Brain microvascular endothelial cell (primary cell): ENCODE measurements around the gene PNPO.

Experiments
- DNase-seq: peaks from one replicate; pipeline ENCODE4 v3.0.0-alpha.2; 2020
- H3K27ac ChIP-seq: fragments of 250-450 bp; sonication (Bioruptor Pico); 2 replicates; pipeline ENCODE4 v1.5.1; 2020; ENCODE audit warnings: mild to moderate bottlenecking, moderate library complexity
- H3K27me3 ChIP-seq: fragments of 250-450 bp; sonication (Bioruptor Pico); replicated peaks from 2 replicates; pipeline ENCODE4 v1.5.1; 2020; ENCODE audit warnings: mild to moderate bottlenecking
- H3K36me3 ChIP-seq: fragments of 250-450 bp; sonication (Bioruptor Pico); replicated peaks from 2 replicates; pipeline ENCODE4 v1.5.1; 2020; ENCODE audit warnings: mild to moderate bottlenecking
- H3K4me3 ChIP-seq: 2 replicates; pipeline ENCODE4 v1.5.1; 2011; ENCODE audit warnings: low read depth, mild to moderate bottlenecking, control low read depth, low read length, moderate library complexity
- in situ Hi-C: cut with HindIII; loops from 2 replicates; pipeline ENCODE4 v1.10.0; 2017; ENCODE audit warnings: low sequenced_read_pairs, low pct_ligation_motif_present
- TF ChIP-seq, protein P1 (sequence below): IDR thresholded peaks from 2 replicates; pipeline ENCODE4 v1.5.1; 2011; ENCODE audit warnings: low read depth, mild to moderate bottlenecking, moderate library complexity, low read length, control low read depth, inconsistent platforms; ENCODE audit errors: missing control alignments

Gene PNPO

DNA sequence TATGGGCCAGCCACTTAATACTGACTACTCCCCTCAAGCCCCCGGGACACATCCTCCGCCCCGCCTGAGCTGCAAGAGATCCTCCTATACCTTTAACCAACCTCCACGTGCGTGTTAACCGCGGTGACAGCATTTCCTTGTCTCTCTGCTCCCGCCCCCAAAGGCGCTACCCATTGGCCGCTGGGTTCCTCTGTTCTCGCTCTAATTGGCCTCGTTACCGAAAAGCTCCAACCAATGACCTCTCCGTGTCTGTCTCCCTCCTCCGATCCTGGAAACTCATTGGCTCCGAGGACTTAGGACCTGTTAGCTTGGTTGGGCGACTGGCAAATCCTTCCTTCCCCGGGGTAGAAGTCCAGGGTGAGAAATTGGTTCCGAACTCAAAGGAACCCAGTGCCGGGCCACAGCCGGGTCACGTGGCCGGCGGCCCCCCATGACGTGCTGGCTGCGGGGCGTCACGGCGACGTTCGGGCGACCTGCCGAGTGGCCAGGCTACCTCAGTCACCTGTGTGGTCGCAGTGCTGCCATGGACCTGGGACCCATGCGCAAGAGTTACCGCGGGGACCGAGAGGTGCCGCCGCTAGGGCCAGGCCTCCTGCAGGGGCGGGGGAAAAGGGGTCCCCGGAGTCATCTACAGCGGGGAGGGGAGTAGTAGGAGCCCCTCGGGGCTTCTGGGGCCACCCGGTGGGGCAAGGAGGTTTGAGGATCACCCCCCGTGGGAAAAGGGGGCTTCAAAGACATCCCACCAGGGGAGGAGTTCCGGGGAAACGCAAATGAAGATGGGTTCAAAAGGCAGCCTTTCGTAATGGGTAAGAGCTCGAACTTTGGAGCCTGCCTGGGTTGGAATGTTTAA is at the start of gene PNPO:
TSS of gene PNPO (plus strand) at position 326 of the 850 bp plus-strand sequence. CDS start at position 431, 105 bp downstream.
- peak within 1 kb of the TSS; percentile 53 for H3K27ac ChIP-seq
- peak; percentile 99 for DNase-seq
- in situ Hi-C loops = no loop called here
- H3K27me3 ChIP-seq = no peaks in the 10 kb centered on the region
- peaks cover 12% of the 10 kb centered on the region for H3K36me3 ChIP-seq
- TF ChIP-seq, protein P1, sequence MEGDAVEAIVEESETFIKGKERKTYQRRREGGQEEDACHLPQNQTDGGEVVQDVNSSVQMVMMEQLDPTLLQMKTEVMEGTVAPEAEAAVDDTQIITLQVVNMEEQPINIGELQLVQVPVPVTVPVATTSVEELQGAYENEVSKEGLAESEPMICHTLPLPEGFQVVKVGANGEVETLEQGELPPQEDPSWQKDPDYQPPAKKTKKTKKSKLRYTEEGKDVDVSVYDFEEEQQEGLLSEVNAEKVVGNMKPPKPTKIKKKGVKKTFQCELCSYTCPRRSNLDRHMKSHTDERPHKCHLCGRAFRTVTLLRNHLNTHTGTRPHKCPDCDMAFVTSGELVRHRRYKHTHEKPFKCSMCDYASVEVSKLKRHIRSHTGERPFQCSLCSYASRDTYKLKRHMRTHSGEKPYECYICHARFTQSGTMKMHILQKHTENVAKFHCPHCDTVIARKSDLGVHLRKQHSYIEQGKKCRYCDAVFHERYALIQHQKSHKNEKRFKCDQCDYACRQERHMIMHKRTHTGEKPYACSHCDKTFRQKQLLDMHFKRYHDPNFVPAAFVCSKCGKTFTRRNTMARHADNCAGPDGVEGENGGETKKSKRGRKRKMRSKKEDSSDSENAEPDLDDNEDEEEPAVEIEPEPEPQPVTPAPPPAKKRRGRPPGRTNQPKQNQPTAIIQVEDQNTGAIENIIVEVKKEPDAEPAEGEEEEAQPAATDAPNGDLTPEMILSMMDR = peak; percentile 13
- H3K4me3 ChIP-seq = peak within 1 kb of the TSS; percentile 87

DNA sequence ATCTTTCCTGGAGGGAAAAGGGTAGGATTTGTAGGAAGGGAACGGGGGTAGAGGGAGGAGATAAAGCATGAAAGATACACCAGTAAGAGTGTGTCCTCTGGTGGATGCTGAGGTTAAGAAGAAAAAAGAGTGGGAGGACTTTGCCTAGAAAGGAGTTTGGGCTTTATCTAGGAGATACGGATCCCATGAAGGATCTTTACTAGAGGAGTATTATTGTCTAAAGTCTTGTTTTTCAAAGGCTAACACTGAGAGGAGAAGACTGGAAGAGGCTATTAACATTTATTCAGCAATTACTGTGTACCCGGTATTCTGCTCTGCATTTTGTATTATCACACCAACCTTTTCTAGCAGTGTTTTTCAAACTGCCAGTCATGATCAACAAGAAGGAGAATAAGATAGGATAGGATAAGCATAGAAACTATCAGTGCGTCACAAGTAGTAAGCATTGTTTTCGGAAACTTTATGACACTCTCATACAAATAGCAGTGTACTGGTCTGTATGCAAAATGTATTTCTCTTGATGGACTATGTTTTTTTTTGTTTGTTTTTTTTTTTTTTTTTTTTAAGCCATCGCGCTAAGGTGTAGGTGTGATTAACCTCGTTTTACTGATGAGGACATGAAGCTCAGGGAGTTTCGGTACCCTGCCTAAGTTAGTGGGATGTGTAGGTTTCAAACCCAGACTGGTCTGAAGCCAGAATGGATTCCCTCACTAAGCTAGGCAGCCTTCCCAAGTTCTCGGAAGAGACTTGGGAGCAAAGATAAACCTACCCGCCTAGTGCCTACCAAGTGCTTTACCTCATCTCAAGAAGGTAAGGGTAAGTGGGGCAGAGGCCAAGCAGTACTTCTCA is 46.6 kb upstream of the PNPO start:
- no peak for DNase-seq
- TF ChIP-seq, protein P1 = no peak
- no peaks in the 10 kb centered on the region for H3K27me3 ChIP-seq
- in situ Hi-C loops = no loop called here
- no peaks in the 10 kb centered on the region for H3K36me3 ChIP-seq
- peak overlapping the region; percentile 47 for H3K27ac ChIP-seq
- H3K4me3 ChIP-seq = peak overlapping the region; percentile 94

DNA sequence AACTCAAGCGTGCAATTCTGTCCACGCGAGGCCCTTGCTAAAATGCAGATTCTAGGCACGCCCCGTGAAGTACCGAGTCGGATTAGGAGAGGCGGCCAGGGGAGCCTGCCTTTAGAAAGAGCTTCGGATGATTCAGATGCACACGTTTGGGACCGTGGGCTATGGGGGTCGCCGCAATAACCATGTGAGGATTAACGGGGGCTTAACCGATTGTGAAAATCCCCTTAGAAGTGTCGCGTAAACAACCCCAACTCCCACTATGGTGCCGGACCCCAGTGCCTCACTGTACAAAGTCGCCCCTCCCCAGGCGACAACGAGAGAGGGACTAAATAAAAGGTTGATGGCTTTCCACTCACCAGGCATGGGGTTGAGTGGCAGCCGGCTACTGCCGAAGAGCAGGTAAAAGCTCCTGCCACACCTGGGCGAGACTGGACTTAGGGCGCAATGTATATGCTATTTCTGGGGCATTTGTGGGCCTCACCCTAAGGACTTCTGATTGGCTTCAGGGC is 46.0 kb upstream of the PNPO start:
- in situ Hi-C loops = no loop called here
- Histone ChIP-seq H3K36me3 (no peaks in the 10 kb centered on the region), H3K27me3 (no peaks in the 10 kb centered on the region), H3K27ac (peak overlapping the region; percentile 47), H3K4me3 (peak overlapping the region; percentile 94)
- TF ChIP-seq, protein P1 = no peak
- DNase-seq = no peak

DNA sequence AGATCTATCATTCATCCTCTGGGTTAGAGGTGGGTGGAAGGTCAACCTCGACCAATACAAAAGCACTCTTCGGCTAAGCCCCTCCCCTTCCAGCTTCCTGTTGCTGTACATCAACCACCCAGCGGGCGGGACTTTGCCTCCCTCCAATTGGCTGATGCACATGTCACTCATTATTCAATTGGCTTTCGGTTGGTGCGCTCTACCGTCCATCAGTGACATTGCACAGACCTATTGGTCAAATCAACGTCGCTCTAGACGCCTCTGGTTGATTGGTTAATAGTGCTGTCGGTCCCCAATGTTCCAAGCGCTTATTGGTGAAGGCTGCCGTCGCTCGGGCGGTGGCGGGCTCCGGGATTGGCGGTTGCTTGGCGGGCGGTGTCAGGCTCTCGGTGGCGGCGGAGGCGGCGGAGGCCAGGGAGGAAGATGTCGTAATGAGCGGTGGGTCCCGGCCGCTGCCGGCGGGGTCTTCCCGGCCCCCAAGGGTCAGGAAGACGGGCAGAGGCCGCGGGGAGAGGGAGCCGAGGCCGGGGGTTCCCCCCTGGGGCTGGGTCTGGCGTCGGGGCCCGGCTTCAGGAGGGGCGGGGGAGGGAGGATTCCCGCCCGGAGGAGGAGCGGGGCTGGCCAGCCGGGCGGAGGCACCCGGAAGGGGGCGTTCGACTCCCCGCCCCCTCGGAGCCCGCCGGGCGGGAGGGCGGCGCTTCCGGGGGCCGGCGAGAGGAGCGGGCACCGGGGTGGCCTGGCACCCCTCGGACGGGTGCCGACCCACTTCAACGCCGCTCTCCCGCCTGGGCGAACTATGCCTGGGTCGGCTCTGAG is 45.3 kb upstream of the PNPO start, which contains the start of gene SP2:
TSS of gene SP2 (plus strand) at position 381 of the 816 bp plus-strand sequence. CDS start at position 432, 51 bp downstream.
- Histone ChIP-seq H3K27me3 (no peaks in the 10 kb centered on the region), H3K27ac (peak within 1 kb of the TSS; percentile 98), H3K4me3 (peak within 1 kb of the TSS; percentile 94), H3K36me3 (no peaks in the 10 kb centered on the region)
- TF ChIP-seq, protein P1 = peak; percentile 10
- peak; percentile 100 for DNase-seq
- in situ Hi-C loops = no loop called here
